OCI-LY1 (cell line): ENCODE measurements around the gene TOMM6.

ENCODE experiments used
- H2AFZ ChIP-seq: fragments of 200-600 bp; sonication (generic), shearing (Covaris generic); 2 replicates; pipeline ENCODE4 v1.6.0; 2014; ENCODE audit warnings: antibody characterized with exemption, mild to moderate bottlenecking, low read length
- H3F3A ChIP-seq: fragments of 200-600 bp; sonication (generic), shearing (Covaris generic); 2 replicates; pipeline ENCODE4 v1.6.0; 2014; ENCODE audit warnings: mild to moderate bottlenecking, antibody characterized with exemption, low read length, moderate library complexity; ENCODE audit not compliant: insufficient read depth
- H3K27ac ChIP-seq: fragments of 200-600 bp; sonication (generic); 2 replicates; pipeline ENCODE4 v1.5.1; 2014; ENCODE audit warnings: low read length, mixed run types, mild to moderate bottlenecking, low read depth; ENCODE audit not compliant: poor library complexity, severe bottlenecking
- H3K27me3 ChIP-seq: fragments of 200-600 bp; sonication (generic); 2 replicates; pipeline ENCODE4 v1.6.0; 2014; ENCODE audit warnings: antibody characterized with exemption, mild to moderate bottlenecking, low read length, moderate library complexity; ENCODE audit not compliant: insufficient read depth
- H3K36me3 ChIP-seq: fragments of 200-600 bp; sonication (generic); 2 replicates; pipeline ENCODE4 v1.6.1; 2014; ENCODE audit warnings: mild to moderate bottlenecking, antibody characterized with exemption, low read length, moderate library complexity, mixed read lengths; ENCODE audit not compliant: insufficient read depth
- H3K4me1 ChIP-seq: fragments of 200-600 bp; sonication (generic); 2 replicates; pipeline ENCODE4 v1.5.1; 2014; ENCODE audit warnings: mild to moderate bottlenecking, low read length, moderate library complexity; ENCODE audit not compliant: insufficient read depth, severe bottlenecking
- H3K4me2 ChIP-seq: fragments of 200-600 bp; sonication (generic), shearing (Covaris generic); 2 replicates; pipeline ENCODE4 v1.6.1; 2014; ENCODE audit warnings: low read length
- H3K4me3 ChIP-seq: fragments of 200-600 bp; sonication (generic); 2 replicates; pipeline ENCODE4 v1.5.1; 2014; ENCODE audit warnings: low read length, low read depth, mild to moderate bottlenecking, mixed read lengths; ENCODE audit not compliant: poor library complexity, severe bottlenecking
- H3K79me2 ChIP-seq: fragments of 200-600 bp; shearing (Covaris generic); 2 replicates; pipeline ENCODE4 v1.6.1; 2016; ENCODE audit warnings: mixed run types, low read length, mixed read lengths; ENCODE audit not compliant: insufficient read depth
- H3K9ac ChIP-seq: fragments of 200-600 bp; sonication (generic), shearing (Covaris generic); 2 replicates; pipeline ENCODE4 v1.6.1; 2014; ENCODE audit warnings: mild to moderate bottlenecking, low read length, mixed read lengths
- H3K9me2 ChIP-seq: fragments of 200-600 bp; sonication (generic), shearing (Covaris generic); 2 replicates; pipeline ENCODE4 v1.6.1; 2014; ENCODE audit warnings: low read depth, mild to moderate bottlenecking, low read length, mixed read lengths
- H3K9me3 ChIP-seq: fragments of 200-600 bp; shearing (Covaris generic); 2 replicates; pipeline ENCODE4 v1.6.1; 2014; ENCODE audit warnings: low read length, mixed read lengths
- H4K20me1 ChIP-seq: fragments of 200-600 bp; sonication (generic), shearing (Covaris generic); 2 replicates; pipeline ENCODE4 v1.6.0; 2016; ENCODE audit warnings: mild to moderate bottlenecking, low read length; ENCODE audit not compliant: insufficient read depth
- EZH2 ChIP-seq: fragments of 200-600 bp; sonication (generic), shearing (Covaris generic); IDR thresholded peaks from 2 replicates; pipeline ENCODE4 v1.8.0; 2017; ENCODE audit warnings: borderline replicate concordance, mixed run types, mild to moderate bottlenecking, antibody characterized with exemption, low read length, moderate library complexity, mixed read lengths
- TF ChIP-seq, protein P1 (sequence below): fragments of 200-600 bp; sonication (generic), shearing (Covaris generic); IDR thresholded peaks from 2 replicates; pipeline ENCODE4 v1.5.1; 2017; ENCODE audit warnings: mild to moderate bottlenecking, antibody characterized with exemption, low read length, moderate library complexity, mixed read lengths

The TOMM6 gene

DNA sequence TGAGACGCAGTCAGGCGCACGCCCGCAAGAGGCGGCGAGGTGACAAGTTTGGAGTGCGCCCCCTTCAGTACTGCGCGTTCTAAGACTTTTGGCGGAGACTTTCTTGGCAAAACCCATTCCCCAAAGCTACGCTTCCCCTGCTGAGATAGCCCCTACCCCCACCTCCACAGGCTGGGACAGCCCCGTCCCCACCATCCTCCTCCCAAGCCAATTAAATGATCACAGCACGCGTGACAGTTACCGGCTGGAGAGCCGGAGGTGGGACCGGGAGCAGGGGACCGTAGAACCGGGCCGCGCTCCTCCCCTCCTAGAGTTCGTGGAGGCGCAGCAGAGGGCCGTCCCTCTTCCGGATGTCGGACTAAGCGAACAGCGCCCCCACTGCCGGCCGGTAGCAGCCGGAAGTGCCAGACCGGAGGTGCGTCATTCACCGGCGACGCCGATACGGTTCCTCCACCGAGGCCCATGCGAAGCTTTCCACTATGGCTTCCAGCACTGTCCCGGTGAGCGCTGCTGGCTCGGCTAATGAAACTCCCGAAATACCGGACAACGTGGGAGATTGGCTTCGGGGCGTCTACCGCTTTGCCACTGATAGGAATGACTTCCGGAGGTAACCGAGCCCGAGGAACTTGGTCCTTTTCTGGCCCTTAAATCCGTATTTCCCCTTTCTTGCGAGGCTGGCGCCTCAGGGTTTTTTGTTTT lies at the start of gene TOMM6:
TSS of gene TOMM6 (plus strand) at position 476 of the 699 bp plus-strand sequence. CDS start at position 480, 4 bp downstream.
- peaks cover 34% of the 10 kb centered on the region for H3K36me3 ChIP-seq
- peak within 1 kb of the TSS; percentile 99 for H3K9ac ChIP-seq
- no peaks in the 10 kb centered on the region for H3K9me3 ChIP-seq
- TF ChIP-seq EZH2 = no peak
- TF ChIP-seq, protein P1, sequence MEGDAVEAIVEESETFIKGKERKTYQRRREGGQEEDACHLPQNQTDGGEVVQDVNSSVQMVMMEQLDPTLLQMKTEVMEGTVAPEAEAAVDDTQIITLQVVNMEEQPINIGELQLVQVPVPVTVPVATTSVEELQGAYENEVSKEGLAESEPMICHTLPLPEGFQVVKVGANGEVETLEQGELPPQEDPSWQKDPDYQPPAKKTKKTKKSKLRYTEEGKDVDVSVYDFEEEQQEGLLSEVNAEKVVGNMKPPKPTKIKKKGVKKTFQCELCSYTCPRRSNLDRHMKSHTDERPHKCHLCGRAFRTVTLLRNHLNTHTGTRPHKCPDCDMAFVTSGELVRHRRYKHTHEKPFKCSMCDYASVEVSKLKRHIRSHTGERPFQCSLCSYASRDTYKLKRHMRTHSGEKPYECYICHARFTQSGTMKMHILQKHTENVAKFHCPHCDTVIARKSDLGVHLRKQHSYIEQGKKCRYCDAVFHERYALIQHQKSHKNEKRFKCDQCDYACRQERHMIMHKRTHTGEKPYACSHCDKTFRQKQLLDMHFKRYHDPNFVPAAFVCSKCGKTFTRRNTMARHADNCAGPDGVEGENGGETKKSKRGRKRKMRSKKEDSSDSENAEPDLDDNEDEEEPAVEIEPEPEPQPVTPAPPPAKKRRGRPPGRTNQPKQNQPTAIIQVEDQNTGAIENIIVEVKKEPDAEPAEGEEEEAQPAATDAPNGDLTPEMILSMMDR = peak; percentile 88; the same call in 1 of the 2 replicates
- H3K9me2 ChIP-seq = no peaks in the 10 kb centered on the region
- H3F3A ChIP-seq = no peaks in the 10 kb centered on the region
- H3K79me2 ChIP-seq = peaks cover 10% of the 10 kb centered on the region
- H2AFZ ChIP-seq = no peak within 1 kb of the TSS
- H3K27ac ChIP-seq = peak within 1 kb of the TSS; percentile 73
- no peaks in the 10 kb centered on the region for H3K27me3 ChIP-seq
- peaks cover 18% of the 10 kb centered on the region for H3K4me1 ChIP-seq
- H4K20me1 ChIP-seq = no peaks in the 10 kb centered on the region
- peak within 1 kb of the TSS; percentile 98 for H3K4me3 ChIP-seq
- H3K4me2 ChIP-seq = peak within 1 kb of the TSS; percentile 82

DNA sequence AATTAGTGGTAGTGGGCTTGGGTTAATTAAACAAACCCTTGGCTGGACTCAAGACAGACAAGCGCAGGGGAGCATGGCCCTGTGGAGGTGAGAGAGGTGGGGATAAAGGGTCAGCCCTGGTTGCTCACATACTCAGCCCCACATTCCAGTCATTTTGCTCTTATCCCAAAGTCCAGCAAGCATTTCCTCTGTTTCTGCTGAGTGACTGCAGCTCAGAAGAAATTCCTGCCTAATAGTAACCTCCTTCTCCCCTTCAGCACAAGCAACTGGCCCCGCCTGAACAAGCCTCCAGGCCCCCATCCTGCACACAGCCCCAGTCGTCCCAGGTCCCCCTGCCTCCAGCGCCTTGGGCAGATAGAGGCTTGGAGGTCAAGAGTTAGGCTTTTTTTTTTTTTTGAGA lies 48.5 kb upstream of the TOMM6 start:
- Histone ChIP-seq H3K36me3 (no peaks in the 10 kb centered on the region), H3K27me3 (peaks cover 8% of the 10 kb centered on the region; the same call in 1 of the 2 replicates), H3K27ac (no peak overlapping the region), H3F3A (no peaks in the 10 kb centered on the region), H3K9me2 (no peaks in the 10 kb centered on the region), H2AFZ (no peak overlapping the region), H3K4me1 (peaks cover 6% of the 10 kb centered on the region), H3K79me2 (no peaks in the 10 kb centered on the region), H3K9ac (no peak overlapping the region), H3K4me3 (no peak overlapping the region), H3K4me2 (no peak overlapping the region), H4K20me1 (no peaks in the 10 kb centered on the region), H3K9me3 (no peaks in the 10 kb centered on the region)
- TF ChIP-seq EZH2 = no peak
- TF ChIP-seq, protein P1 = no peak

DNA sequence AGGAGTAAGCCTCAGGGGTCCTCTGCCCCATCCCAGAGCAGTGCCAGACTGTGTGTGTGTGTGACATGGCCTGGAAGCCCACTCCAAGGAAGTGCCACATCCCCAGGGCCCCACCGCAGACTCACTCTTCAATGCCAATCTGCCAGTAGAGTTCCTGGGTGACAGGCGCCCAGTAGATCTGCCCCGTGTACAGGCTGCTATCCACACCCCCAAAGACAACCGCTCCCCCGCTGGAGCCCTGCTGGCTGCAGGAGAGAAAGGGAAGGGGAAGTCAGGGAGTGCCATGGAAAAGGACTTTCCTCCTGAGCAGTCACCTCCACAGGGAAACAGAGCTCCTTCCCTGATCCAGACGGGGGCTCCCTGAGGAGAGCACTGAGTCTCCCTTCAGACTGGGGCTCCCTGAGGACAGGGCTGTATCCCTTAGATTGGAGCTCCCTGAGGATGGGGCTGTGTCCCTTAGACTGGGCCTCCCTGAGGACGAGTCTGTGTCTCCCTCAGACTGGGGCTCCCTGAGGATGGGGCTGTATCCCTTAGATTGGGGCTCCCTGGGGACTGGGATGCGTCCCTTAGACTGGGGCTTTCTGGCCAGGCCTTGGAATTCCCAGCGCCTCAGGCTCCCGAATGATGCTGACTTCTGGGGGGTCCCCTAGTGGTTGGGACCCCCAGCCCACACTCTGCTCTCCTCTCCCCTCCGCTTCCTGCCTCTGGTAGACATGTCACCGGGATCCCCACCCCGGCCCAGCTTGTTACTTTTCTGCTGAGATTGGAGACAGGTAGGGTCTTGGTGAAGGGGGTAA lies 46.9 kb upstream of the TOMM6 start:
- H3K4me2 ChIP-seq = no peak overlapping the region
- no peaks in the 10 kb centered on the region for H3K9me3 ChIP-seq
- no peak overlapping the region for H3K9ac ChIP-seq
- peaks cover 6% of the 10 kb centered on the region for H3K4me1 ChIP-seq
- no peak overlapping the region for H3K27ac ChIP-seq
- TF ChIP-seq, protein P1 = no peak
- no peak for TF ChIP-seq EZH2
- H3F3A ChIP-seq = no peaks in the 10 kb centered on the region
- H3K9me2 ChIP-seq = no peaks in the 10 kb centered on the region
- H3K4me3 ChIP-seq = no peak overlapping the region
- no peaks in the 10 kb centered on the region for H3K36me3 ChIP-seq
- no peaks in the 10 kb centered on the region for H3K79me2 ChIP-seq
- no peak overlapping the region for H2AFZ ChIP-seq
- peaks cover 8% of the 10 kb centered on the region; the same call in 1 of the 2 replicates for H3K27me3 ChIP-seq
- no peaks in the 10 kb centered on the region for H4K20me1 ChIP-seq
